ENCODE data around the gene TMEM141. TPM values are rescaled to one million over a fixed set of nuclear protein-coding genes. Genes with fewer than 3 reads are reported as not detected.
A peak's percentile ranks its signal among the peaks of the same experiment; 100 is the strongest.

Gene TMEM141
- polyA plus RNA-seq, 1 donor (not counting 4 experiments of a cell fraction or from before 2014, with no cell fraction given), result 85.5 TPM

GRCh38 chr9:136742591-136743391 is 48.4 kb upstream of the TMEM141 start, which contains the start of gene LCN10:
LCN10 (minus strand) TSS chr9:136742940; CDS start chr9:136742903, 37 bp downstream.
- TF ChIP-seq EZH2 (IDR thresholded peaks at IDR 0.05; ENCODE audit: low read length) (peak; percentile 80), CTCF (optimal IDR thresholded peaks at IDR 0.05 in 1 of 3, IDR thresholded peaks at IDR 0.05 in 1 of 3, conservative IDR thresholded peaks at IDR 0.05 in 1 of 3; ENCODE audit: extremely low read depth in 1 of 3, insufficient read depth in 2 of 3, low read length in 3 of 3) (peak; percentile 8 to 40 (median 16))

GRCh38 chr9:136743639-136744211 is 47.4 kb upstream of the TMEM141 start:
- Histone ChIP-seq H3K4me1 (ENCODE audit: control insufficient read depth, extremely low read depth, insufficient read depth, low read length) (no peaks in the 10 kb centered on the region), H3K4me2 (ENCODE audit: control insufficient read depth, extremely low read depth, insufficient read depth, low read depth, low read length) (no peak overlapping the region), H4K20me1 (ENCODE audit: control insufficient read depth, extremely low read depth, insufficient read depth, low read length) (no peaks in the 10 kb centered on the region), H3K9me1 (ENCODE audit: control insufficient read depth, extremely low read depth, insufficient read depth, low read length) (no peaks in the 10 kb centered on the region), H3K79me2 (ENCODE audit: control insufficient read depth, insufficient read depth, low read length) (no peaks in the 10 kb centered on the region), H3K4me3 (ENCODE audit: control insufficient read depth in 2 of 3, extremely low read depth in 1 of 3, insufficient read depth in 2 of 3, low read depth in 1 of 3, low read length in 3 of 3) (no peak overlapping the region), H3K27ac (ENCODE audit: control insufficient read depth, insufficient read depth, low read length) (no peak overlapping the region), H2AFZ (ENCODE audit: control insufficient read depth, low read length) (no peak overlapping the region), H3K9ac (ENCODE audit: control insufficient read depth, extremely low read depth, insufficient read depth, low read length) (no peak overlapping the region), H3K9me3 (ENCODE audit: control insufficient read depth, low read depth, low read length) (no peaks in the 10 kb centered on the region), H3K27me3 (ENCODE audit: control insufficient read depth, extremely low read depth, insufficient read depth, low read length) (peaks cover 60% of the 10 kb centered on the region), H3K36me3 (ENCODE audit: control insufficient read depth in 2 of 2, extremely low read depth in 1 of 2, insufficient read depth in 2 of 2, low read length in 2 of 2) (no peaks in the 10 kb centered on the region)
- FAIRE-seq (no peak), DNase-seq (ENCODE audit: low read depth, low spot score) (no peak)
- TF ChIP-seq CTCF (optimal IDR thresholded peaks at IDR 0.05 in 1 of 3, IDR thresholded peaks at IDR 0.05 in 1 of 3, conservative IDR thresholded peaks at IDR 0.05 in 1 of 3; ENCODE audit: extremely low read depth in 1 of 3, insufficient read depth in 2 of 3, low read length in 3 of 3) (no peak), EZH2 (IDR thresholded peaks at IDR 0.05; ENCODE audit: low read length) (no peak)
- dilution Hi-C loops (cut with MboI; ENCODE audit: extremely low pct_ligation_motif_present, low sequenced_read_pairs), result no loop called here

More at GRCh38 chr9:136742591-136743391, 48.4 kb upstream of the TMEM141 start, which contains the start of gene LCN10:
- no peak for DNase-seq (ENCODE audit: low read depth, low spot score)
- H3K4me3 ChIP-seq (ENCODE audit: control insufficient read depth in 2 of 3, extremely low read depth in 1 of 3, insufficient read depth in 2 of 3, low read depth in 1 of 3, low read length in 3 of 3), result no peak within 1 kb of the TSS
- no peaks in the 10 kb centered on the region for H4K20me1 ChIP-seq (ENCODE audit: control insufficient read depth, extremely low read depth, insufficient read depth, low read length)
- no peaks in the 10 kb centered on the region for H3K36me3 ChIP-seq (ENCODE audit: control insufficient read depth in 2 of 2, extremely low read depth in 1 of 2, insufficient read depth in 2 of 2, low read length in 2 of 2)
- H2AFZ ChIP-seq (ENCODE audit: control insufficient read depth, low read length), result no peak within 1 kb of the TSS
- no peaks in the 10 kb centered on the region for H3K79me2 ChIP-seq (ENCODE audit: control insufficient read depth, insufficient read depth, low read length)
- H3K4me2 ChIP-seq (ENCODE audit: control insufficient read depth, extremely low read depth, insufficient read depth, low read depth, low read length), result no peak within 1 kb of the TSS
- dilution Hi-C loops (cut with MboI; ENCODE audit: extremely low pct_ligation_motif_present, low sequenced_read_pairs), result no loop called here
- no peak within 1 kb of the TSS for H3K27ac ChIP-seq (ENCODE audit: control insufficient read depth, insufficient read depth, low read length)
- peaks cover 60% of the 10 kb centered on the region for H3K27me3 ChIP-seq (ENCODE audit: control insufficient read depth, extremely low read depth, insufficient read depth, low read length)
- no peaks in the 10 kb centered on the region for H3K9me3 ChIP-seq (ENCODE audit: control insufficient read depth, low read depth, low read length)
- FAIRE-seq, result no peak
- no peaks in the 10 kb centered on the region for H3K4me1 ChIP-seq (ENCODE audit: control insufficient read depth, extremely low read depth, insufficient read depth, low read length)
- H3K9me1 ChIP-seq (ENCODE audit: control insufficient read depth, extremely low read depth, insufficient read depth, low read length), result no peaks in the 10 kb centered on the region
- no peak within 1 kb of the TSS for H3K9ac ChIP-seq (ENCODE audit: control insufficient read depth, extremely low read depth, insufficient read depth, low read length)
